AG09309 (cell line): Measurements from ENCODE around the gene RPA1.

Experiments
- DNase-seq: peaks from one replicate; pipeline ENCODE4 v3.0.0-alpha.2; 2010; ENCODE audit warnings: low read depth
- H3K4me3 ChIP-seq: 2 replicates; pipeline ENCODE4 v1.5.1; 2011; ENCODE audit warnings: mild to moderate bottlenecking, low read depth, low read length, moderate library complexity; ENCODE audit not compliant: control insufficient read depth
- CTCF ChIP-seq: IDR thresholded peaks from 2 replicates; pipeline ENCODE4 v1.5.1; 2011; ENCODE audit warnings: mild to moderate bottlenecking, low read depth, low read length, inconsistent platforms; ENCODE audit not compliant: insufficient read depth, control insufficient read depth; ENCODE audit errors: missing control alignments

Gene RPA1

GRCh38 chr17:1872254-1872653 is 42.4 kb downstream of the RPA1 start:
- no peak for TF ChIP-seq CTCF
- H3K4me3 ChIP-seq: no peak overlapping the region
- DNase-seq: no peak

- no peak for DNase-seq
- no peak overlapping the region for H3K4me3 ChIP-seq
- TF ChIP-seq CTCF: no peak
These were observed 43.2 kb downstream of the RPA1 start for GRCh38 chr17:1872976-1873375.

- no peak for DNase-seq
- no peak overlapping the region for H3K4me3 ChIP-seq
- no peak for TF ChIP-seq CTCF
These were observed 43.6 kb downstream of the RPA1 start for GRCh38 chr17:1873418-1873817.

- no peak for DNase-seq
- no peak for TF ChIP-seq CTCF
- H3K4me3 ChIP-seq: no peak overlapping the region
These were observed 45.8 kb downstream of the RPA1 start for GRCh38 chr17:1875597-1875996.

- no peak for DNase-seq
- H3K4me3 ChIP-seq: no peak overlapping the region
- no peak for TF ChIP-seq CTCF
These were observed 48.8 kb downstream of the RPA1 start for GRCh38 chr17:1878419-1879121.

GRCh38 chr17:1880851-1881630 is 51.2 kb downstream of the RPA1 start:
- TF ChIP-seq CTCF: no peak
- no peak for DNase-seq
- H3K4me3 ChIP-seq: no peak overlapping the region
